NCI-H82 (cell line): ENCODE measurements around the gene SNX33.

Experiments
- DNase-seq: peaks from one replicate; lab custom pipeline; 2025; lab: John Stamatoyannopoulos, UW

Gene SNX33

GRCh38 chr15:75641179-75641503 lies 6.6 kb upstream of the SNX33 start:
- peak; percentile 50 for DNase-seq

GRCh38 chr15:75641603-75642002 lies 6.1 kb upstream of the SNX33 start:
- DNase-seq, result no peak

- DNase-seq, result no peak
Measured at GRCh38 chr15:75644376-75644775, 3.3 kb upstream of the SNX33 start.

- DNase-seq, result no peak
Measured at GRCh38 chr15:75646112-75646943, 1.4 kb upstream of the SNX33 start.

- DNase-seq, result peak; percentile 52
Measured at GRCh38 chr15:75646944-75647364, 758 bp upstream of the SNX33 start.

GRCh38 chr15:75648156-75649000 lies 666 bp downstream of the SNX33 start:
- peak; percentile 70 for DNase-seq

- no peak for DNase-seq
Measured at GRCh38 chr15:75649045-75649761, 1.5 kb downstream of the SNX33 start.

- DNase-seq, result no peak
Measured at GRCh38 chr15:75649848-75650247, 2.1 kb downstream of the SNX33 start.

- DNase-seq, result peak; percentile 19
Measured at GRCh38 chr15:75650908-75651809, 3.4 kb downstream of the SNX33 start.

GRCh38 chr15:75651810-75652543 lies 4.3 kb downstream of the SNX33 start:
- DNase-seq, result no peak

GRCh38 chr15:75653347-75653913 lies 5.7 kb downstream of the SNX33 start:
- DNase-seq, result no peak

GRCh38 chr15:75654201-75654907 lies 6.6 kb downstream of the SNX33 start:
- no peak for DNase-seq

- peak; percentile 36 for DNase-seq
Measured at GRCh38 chr15:75655931-75656330, 8.2 kb downstream of the SNX33 start.

GRCh38 chr15:75656331-75656730 lies 8.6 kb downstream of the SNX33 start:
- no peak for DNase-seq

- no peak for DNase-seq
Measured at GRCh38 chr15:75656813-75657212, 9.1 kb downstream of the SNX33 start.

- DNase-seq, result no peak
Measured at GRCh38 chr15:75659141-75659771, 11.5 kb downstream of the SNX33 start.

- peak; percentile 76 for DNase-seq
Measured at GRCh38 chr15:75659928-75660645, 12.4 kb downstream of the SNX33 start.

GRCh38 chr15:75661100-75661755 lies 13.5 kb downstream of the SNX33 start:
- DNase-seq, result no peak
